ENCODE measurements around the gene C6orf132. TPM values are rescaled to one million over a fixed set of nuclear protein-coding genes. Genes with fewer than 3 reads are reported as not detected.

Gene C6orf132
- total RNA-seq, 1 donor from 2014 or later: 11.8 TPM

- DNase-seq (ENCODE audit: low spot score, unreplicated experiment): no peak
- Mint-ChIP-seq H3K36me3 (ENCODE audit: insufficient read depth) (peaks cover 8% of the 10 kb centered on the region), H3K27ac (no peak overlapping the region), H3K9me3 (ENCODE audit: low read depth) (no peaks in the 10 kb centered on the region), H3K4me3 (ENCODE audit: low read depth) (no peak overlapping the region), H3K27me3 (no peaks in the 10 kb centered on the region), H3K4me1 (ENCODE audit: low read depth) (no peaks in the 10 kb centered on the region)
- no peak for TF ChIP-seq CTCF (IDR thresholded peaks at IDR 0.05; ENCODE audit: unreplicated experiment)
Observed at GRCh38 chr6:42125663-42126062, 16.8 kb downstream of the C6orf132 start.

- H3K4me3 Mint-ChIP-seq (ENCODE audit: low read depth): no peak overlapping the region
- TF ChIP-seq CTCF (IDR thresholded peaks at IDR 0.05; ENCODE audit: unreplicated experiment): no peak
- H3K4me1 Mint-ChIP-seq (ENCODE audit: low read depth): no peaks in the 10 kb centered on the region
- no peak for DNase-seq (ENCODE audit: low spot score, unreplicated experiment)
- no peaks in the 10 kb centered on the region for H3K9me3 Mint-ChIP-seq (ENCODE audit: low read depth)
- peaks cover 8% of the 10 kb centered on the region for H3K36me3 Mint-ChIP-seq (ENCODE audit: insufficient read depth)
- no peaks in the 10 kb centered on the region for H3K27me3 Mint-ChIP-seq
- H3K27ac Mint-ChIP-seq: no peak overlapping the region
Observed at GRCh38 chr6:42125231-42125630, 17.2 kb downstream of the C6orf132 start.

- no peaks in the 10 kb centered on the region for H3K4me1 Mint-ChIP-seq (ENCODE audit: low read depth)
- no peak overlapping the region for H3K4me3 Mint-ChIP-seq (ENCODE audit: low read depth)
- peaks cover 8% of the 10 kb centered on the region for H3K36me3 Mint-ChIP-seq (ENCODE audit: insufficient read depth)
- no peaks in the 10 kb centered on the region for H3K27me3 Mint-ChIP-seq
- H3K27ac Mint-ChIP-seq: no peak overlapping the region
- TF ChIP-seq CTCF (IDR thresholded peaks at IDR 0.05; ENCODE audit: unreplicated experiment): no peak
- no peaks in the 10 kb centered on the region for H3K9me3 Mint-ChIP-seq (ENCODE audit: low read depth)
- no peak for DNase-seq (ENCODE audit: low spot score, unreplicated experiment)
Observed at GRCh38 chr6:42124223-42124836, 18.1 kb downstream of the C6orf132 start.

GRCh38 chr6:42123379-42124103 lies 18.9 kb downstream of the C6orf132 start:
- Mint-ChIP-seq H3K36me3 (ENCODE audit: insufficient read depth) (peaks cover 7% of the 10 kb centered on the region), H3K4me3 (ENCODE audit: low read depth) (no peak overlapping the region), H3K27me3 (no peaks in the 10 kb centered on the region), H3K9me3 (ENCODE audit: low read depth) (no peaks in the 10 kb centered on the region), H3K4me1 (ENCODE audit: low read depth) (no peaks in the 10 kb centered on the region), H3K27ac (no peak overlapping the region)
- TF ChIP-seq CTCF (IDR thresholded peaks at IDR 0.05; ENCODE audit: unreplicated experiment): no peak
- no peak for DNase-seq (ENCODE audit: low spot score, unreplicated experiment)

- H3K36me3 Mint-ChIP-seq (ENCODE audit: insufficient read depth): peaks cover 5% of the 10 kb centered on the region
- H3K4me3 Mint-ChIP-seq (ENCODE audit: low read depth): no peak overlapping the region
- no peak overlapping the region for H3K27ac Mint-ChIP-seq
- H3K9me3 Mint-ChIP-seq (ENCODE audit: low read depth): no peaks in the 10 kb centered on the region
- DNase-seq (ENCODE audit: low spot score, unreplicated experiment): no peak
- no peaks in the 10 kb centered on the region for H3K27me3 Mint-ChIP-seq
- TF ChIP-seq CTCF (IDR thresholded peaks at IDR 0.05; ENCODE audit: unreplicated experiment): no peak
- H3K4me1 Mint-ChIP-seq (ENCODE audit: low read depth): no peaks in the 10 kb centered on the region
Observed at GRCh38 chr6:42120895-42121865, 21.2 kb downstream of the C6orf132 start.

Measured in progenitor cell of endocrine pancreas (in vitro differentiated cells).